Measurements from ENCODE around the gene IL7R.
"Not testable (repeated sequence)": the region's sequence is repeated elsewhere in the genome, so short reads cannot be mapped to it uniquely, and the experiment has no call there.

IL7R gene

DNA sequence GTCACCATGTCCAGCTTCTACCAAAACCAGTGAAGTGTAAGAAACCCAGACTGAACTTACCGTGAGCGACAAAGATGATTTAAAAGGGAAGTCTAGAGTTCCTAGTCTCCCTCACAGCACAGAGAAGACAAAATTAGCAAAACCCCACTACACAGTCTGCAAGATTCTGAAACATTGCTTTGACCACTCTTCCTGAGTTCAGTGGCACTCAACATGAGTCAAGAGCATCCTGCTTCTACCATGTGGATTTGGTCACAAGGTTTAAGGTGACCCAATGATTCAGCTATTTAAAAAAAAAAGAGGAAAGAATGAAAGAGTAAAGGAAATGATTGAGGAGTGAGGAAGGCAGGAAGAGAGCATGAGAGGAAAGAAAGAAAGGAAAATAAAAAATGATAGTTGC, 19.8 kb downstream of the IL7R start:
- no peak for DNase-seq (ENCODE audit: low read depth, low spot score)

GRCh38 chr5:35876922-35877321, 20.2 kb downstream of the IL7R start:
- no peak for DNase-seq (ENCODE audit: low read depth, low spot score)

DNA sequence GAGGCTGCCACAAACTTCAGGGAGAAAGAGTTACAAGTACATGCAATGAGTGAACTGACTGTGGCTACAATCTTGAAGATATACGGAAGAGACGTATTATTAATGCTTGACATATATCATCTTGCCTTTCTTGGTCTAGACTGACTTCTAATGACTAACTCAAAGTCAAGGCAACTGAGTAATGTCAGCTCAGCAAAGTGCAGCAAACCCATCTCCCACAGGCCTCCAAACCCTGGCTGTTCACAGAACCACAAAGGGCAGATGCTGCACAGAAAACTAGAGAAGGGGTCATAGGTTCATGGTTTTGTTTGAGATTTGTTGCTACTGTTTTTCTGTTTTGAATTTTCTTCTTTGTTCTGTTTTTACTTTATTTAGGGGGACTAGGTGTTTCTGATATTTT, 21.0 kb downstream of the IL7R start:
- no peak for DNase-seq (ENCODE audit: low read depth, low spot score)

GRCh38 chr5:35878079-35878478, 21.4 kb downstream of the IL7R start:
- no peak for DNase-seq (ENCODE audit: low read depth, low spot score)

GRCh38 chr5:35879096-35879495, 22.4 kb downstream of the IL7R start:
- no peak for DNase-seq (ENCODE audit: low read depth, low spot score)

GRCh38 chr5:35879649-35880048, 23.0 kb downstream of the IL7R start:
- no peak for DNase-seq (ENCODE audit: low read depth, low spot score)

DNA sequence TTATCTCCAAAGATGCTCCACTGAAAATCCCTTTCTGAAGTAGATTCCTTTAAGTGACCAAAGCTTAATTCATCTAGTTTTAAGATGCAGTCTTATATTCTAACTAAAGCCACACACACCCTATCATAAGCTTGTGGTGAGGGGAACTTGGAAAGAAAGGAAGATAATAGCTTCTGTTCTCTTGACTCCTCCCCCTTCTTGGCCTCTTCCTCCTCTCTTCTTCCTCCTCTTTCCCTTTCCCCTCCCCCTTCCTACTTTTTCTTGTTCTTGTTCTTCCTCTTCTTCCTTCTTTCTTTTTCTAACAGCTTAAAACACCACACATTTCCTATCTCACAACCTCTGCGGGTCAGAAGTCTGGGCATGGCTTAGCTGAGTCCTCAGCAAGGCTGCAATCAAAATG, 23.5 kb downstream of the IL7R start:
- DNase-seq (ENCODE audit: low read depth, low spot score) = no peak

DNA sequence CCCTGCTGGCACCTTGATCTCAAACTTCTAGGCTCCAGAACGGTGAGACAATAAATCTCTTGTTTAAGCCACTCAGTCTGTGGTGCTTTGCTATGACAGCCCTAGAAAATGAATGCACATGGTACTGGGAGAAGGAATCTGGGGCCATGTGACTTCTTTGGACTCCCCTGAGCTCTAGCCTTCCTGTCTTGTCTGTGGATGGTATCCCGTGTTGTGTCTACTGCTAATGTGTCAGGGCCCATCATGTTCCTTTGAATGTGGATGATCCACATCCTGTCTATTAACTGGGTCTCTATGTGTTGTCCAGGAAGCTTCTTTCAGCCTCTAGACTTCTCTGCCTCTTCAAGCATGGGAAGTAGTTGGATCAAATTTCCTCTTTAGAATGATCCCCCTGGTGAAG, 25.1 kb downstream of the IL7R start:
- DNase-seq (ENCODE audit: low read depth, low spot score) = no peak

DNA sequence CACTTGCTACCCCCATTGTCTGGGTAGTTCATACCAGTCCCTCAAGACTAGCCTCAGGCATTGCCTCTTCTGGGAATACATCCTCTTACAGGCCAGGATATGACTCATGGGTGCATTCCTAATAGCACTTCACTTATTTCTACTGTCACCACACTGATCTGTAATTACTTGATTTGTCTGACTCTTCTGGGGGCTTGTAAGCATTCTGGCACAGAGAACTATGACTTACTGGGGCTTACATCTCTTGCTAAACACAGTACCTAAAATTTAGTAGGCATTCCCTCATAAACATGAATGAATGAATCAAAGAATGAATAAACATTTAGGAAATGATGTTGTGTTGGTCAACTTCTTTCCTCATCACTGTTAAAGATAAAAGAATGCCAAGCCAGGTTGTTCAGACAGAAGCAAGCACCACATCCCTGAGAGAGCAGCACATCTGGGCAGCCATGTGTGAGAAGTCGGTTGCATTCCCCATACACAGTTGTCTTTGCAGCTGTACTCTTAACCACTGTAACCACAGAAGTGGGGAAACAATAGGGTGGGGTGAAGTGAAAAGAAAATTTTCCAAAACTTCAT, 27.6 kb downstream of the IL7R start:
- DNase-seq (ENCODE audit: low read depth, low spot score) = no peak

- no peak for DNase-seq (ENCODE audit: low read depth, low spot score)
Observed at GRCh38 chr5:35884773-35885172, 28.1 kb downstream of the IL7R start.

GRCh38 chr5:35886381-35886780, 29.7 kb downstream of the IL7R start:
- DNase-seq (ENCODE audit: low read depth, low spot score) = no peak

GRCh38 chr5:35887321-35888100, 30.8 kb downstream of the IL7R start:
- DNase-seq (ENCODE audit: low read depth, low spot score) = no peak

DNA sequence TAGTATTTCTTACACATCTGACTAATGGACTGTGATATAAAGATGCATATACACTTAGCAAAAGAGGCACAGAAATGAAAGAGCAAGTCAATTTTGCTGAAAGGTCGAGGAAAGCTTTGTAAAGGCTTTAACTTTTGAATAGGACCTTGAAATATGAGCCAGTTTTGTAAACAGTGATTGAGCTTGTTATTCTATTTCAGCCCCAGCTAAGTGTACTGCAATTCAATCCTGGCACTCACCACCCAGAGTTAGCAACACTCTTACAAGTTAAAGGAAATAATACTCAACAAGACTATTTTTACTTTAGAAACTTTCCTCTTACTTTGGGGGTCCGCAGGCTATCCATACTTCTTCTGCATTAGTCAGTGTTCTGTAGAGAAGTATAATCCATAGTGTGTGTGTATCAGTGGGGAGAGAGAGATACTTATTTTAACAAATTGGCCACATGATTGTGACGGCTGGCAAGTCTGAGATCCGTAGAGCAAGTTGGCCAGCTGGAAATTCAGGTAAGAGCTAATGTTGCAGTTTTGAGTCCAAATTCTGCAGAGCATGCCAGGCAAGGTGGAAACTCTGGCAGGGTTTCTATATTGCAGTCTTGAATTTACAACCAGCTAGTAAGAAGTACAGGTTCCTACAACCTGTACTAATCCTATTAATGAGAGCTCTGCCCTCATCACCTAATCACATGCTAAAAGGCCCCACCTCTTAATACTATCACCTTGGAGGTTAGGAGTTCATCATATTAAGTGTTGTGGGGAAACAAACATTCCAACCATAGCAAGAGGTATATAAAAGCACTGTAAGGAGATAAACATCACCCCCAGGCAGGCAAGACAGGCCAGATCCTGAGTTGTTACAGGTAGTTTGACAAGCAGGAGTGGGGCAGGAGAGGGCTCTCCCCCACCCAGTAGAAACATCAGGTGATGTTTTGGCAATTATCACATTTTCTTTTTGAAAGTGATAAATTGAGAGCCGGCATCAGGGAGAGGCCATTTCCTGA, 33.6 kb downstream of the IL7R start:
- DNase-seq (ENCODE audit: low read depth, low spot score) = no peak

- not testable (repeated sequence) for DNase-seq (ENCODE audit: low read depth, low spot score)
Observed at GRCh38 chr5:35892799-35893198, 36.1 kb downstream of the IL7R start.

DNA sequence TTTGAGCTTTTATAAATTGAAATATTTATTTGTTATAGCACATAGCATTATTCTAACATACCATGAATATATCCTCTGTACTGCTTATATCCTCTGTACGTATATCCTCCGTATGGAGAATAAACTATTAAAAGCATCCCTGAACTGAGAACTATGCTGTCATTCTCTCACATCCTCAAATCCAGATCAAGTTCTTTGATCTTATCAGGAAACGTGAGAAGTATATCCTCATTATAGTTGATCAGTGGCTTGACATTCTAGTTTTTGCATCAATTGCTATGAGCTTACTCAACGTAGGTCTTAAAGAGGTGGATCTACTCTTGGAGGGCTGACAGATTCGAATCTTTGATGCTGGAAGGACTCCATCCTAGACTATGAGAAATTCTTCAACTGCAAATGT, 37.4 kb downstream of the IL7R start:
- DNase-seq (ENCODE audit: low read depth, low spot score) = no peak

- no peak for DNase-seq (ENCODE audit: low read depth, low spot score)
Observed at GRCh38 chr5:35898952-35899660, 42.4 kb downstream of the IL7R start.

GRCh38 chr5:35899800-35900199, 43.1 kb downstream of the IL7R start:
- no peak for DNase-seq (ENCODE audit: low read depth, low spot score)

DNA sequence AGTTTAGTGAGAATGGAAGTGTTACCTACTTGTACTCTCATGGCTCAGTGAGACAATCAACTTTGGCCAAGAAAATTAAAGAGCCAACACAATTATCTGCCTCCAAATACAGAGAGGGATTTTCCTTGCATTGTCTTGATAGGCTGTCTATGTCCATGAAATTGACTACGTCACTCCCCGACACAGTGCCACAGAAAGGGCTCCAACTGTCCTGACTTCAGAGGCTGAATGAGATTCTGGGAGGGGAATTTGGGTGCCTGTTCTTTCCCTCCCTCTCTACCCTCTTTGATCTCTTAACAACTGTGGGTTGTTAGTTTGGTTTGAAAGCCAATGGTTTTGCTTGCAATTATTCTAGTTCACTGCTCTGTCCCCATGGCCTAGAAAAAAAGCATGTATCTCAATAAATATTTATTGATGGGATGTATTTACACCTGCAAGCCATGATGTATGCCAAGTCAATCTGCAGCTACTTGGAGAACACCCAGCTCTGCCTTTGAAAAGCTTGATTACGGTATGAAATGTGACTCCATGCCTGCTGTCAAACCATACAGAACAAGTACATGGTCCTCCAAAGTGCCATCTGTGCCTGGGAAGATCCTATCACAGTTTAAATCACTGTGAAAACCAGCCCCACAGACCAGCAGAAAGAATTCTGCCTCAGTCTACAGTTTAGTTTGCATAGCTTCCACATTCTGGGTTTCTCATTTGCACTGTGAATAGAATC, 44.4 kb downstream of the IL7R start:
- no peak for DNase-seq (ENCODE audit: low read depth, low spot score)

- no peak for DNase-seq (ENCODE audit: low read depth, low spot score)
Observed at GRCh38 chr5:35902046-35902672, 45.5 kb downstream of the IL7R start.

- DNase-seq (ENCODE audit: low read depth, low spot score) = no peak
Observed at GRCh38 chr5:35903631-35904203, 47.0 kb downstream of the IL7R start.
